NCI-H510A (cell line): ENCODE results near the gene CNGB1.
"Not testable (repeated sequence)": the region's sequence is repeated elsewhere in the genome, so short reads cannot be mapped to it uniquely, and the experiment has no call there.

Experiments
- DNase-seq: peaks from one replicate; lab custom pipeline; 2025; lab: John Stamatoyannopoulos, UW

The CNGB1 gene

GRCh38 chr16:57952909-57953308 lies 18.0 kb downstream of the CNGB1 start:
- no peak for DNase-seq

DNA sequence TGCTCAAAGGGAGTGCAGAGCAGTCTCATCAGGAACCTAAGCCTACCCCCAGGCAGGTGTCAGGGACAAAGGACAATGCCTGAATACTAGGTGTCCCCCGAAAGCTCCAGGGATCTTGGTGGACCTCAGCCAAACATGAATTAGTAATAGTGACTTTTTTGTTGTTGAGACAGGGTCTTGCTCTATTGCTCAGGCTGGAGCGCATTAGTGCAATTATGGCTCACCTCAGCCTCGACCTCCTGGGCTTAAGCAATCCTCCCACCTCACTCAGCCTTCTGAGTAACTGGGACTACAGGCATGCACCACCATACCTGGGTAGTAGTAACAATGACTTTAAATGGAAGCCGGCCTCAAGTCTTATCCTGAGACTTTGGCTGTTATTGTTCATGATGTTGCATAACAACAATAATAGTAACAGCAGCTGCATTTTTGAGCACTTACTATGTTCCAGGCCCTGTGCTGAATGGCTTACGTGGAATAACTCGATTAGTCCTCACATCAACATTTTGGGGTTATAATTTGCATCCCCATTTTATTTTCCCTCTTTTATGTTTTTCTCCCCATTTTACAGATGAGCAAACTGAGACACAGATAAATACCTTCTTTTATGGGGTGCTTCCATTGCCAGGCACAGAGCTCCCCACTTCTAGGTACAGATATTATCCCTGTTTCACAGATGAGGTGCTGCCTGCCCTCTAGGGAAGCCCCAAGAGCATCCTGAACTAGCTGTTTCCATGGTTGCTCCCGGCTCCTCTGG lies 19.5 kb downstream of the CNGB1 start:
- no peak for DNase-seq

- DNase-seq, result no peak
Observed at GRCh38 chr16:57950382-57950781, 20.5 kb downstream of the CNGB1 start.

GRCh38 chr16:57949595-57950238 lies 21.2 kb downstream of the CNGB1 start:
- DNase-seq, result no peak

GRCh38 chr16:57949013-57949412 lies 21.9 kb downstream of the CNGB1 start:
- DNase-seq, result no peak

GRCh38 chr16:57948027-57948426 lies 22.9 kb downstream of the CNGB1 start:
- no peak for DNase-seq

DNA sequence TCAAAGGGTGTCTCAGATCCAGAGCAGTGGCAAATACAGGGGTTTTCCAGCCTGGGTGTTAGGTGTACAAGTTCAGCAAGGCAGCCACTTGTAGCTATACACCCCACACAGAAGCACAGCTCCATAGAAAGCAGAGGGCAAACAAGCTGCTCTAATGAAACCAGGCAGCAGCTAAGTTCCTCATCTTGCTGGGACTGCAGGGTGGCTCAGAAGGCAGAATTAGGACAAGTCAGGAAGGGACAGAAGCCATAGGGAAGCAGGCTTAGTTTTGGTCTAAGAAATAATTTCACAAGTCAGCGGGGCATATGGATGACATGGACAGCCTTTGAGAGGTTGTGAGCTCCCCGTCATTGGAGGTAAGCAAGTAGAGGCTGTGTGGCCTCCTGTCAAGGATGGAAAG lies 23.7 kb downstream of the CNGB1 start:
- DNase-seq, result no peak

DNA sequence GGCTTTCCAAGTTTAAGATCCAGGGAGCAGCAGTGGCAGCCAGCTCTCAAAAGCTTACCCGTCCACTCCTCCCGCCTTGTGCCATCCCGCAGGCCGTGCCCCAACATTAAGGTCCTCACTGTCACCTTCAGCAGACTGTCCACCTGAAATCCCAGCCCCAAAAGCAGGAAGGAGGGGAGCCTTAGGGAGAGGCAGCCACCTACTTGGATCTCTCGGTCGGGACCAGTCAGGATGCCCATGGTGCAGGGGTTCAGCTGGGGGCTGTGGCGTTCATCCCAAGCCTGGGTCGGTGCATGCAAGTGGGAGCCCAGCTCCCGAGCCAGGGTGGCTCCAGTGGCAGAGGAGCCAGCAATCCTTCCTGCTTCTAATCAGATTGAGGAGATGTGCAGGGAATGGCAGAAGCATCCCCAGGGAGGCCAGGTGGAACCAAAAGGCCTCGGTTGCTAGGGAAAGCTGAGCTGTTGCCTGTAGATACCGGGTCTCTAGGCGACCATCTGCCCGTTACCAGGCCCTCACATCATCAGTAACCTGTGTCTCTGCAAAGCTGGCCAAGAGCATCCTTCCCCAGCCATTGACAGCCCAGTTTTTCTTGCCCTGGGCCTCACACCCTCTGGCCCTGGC lies 24.6 kb downstream of the CNGB1 start:
- no peak for DNase-seq

DNA sequence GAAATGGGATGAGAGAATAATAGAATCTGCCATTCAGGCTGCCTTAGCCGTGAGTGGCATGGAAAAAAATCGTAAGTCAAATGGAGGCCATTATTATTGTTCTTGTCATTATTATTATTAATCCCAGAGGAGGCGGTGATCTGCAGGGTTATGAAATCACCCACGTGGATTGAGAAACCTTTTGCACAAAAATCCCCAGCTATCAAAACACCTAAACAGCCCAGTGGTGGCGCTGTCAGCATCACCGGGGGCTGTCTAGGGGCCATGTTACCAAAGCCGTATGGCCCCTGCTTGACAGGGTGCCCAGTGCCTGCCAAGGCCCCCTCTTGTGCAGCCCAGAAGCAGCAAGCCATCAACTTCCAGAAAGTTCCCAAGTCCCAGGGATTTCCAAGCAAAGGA lies 25.2 kb downstream of the CNGB1 start:
- DNase-seq, result no peak

DNA sequence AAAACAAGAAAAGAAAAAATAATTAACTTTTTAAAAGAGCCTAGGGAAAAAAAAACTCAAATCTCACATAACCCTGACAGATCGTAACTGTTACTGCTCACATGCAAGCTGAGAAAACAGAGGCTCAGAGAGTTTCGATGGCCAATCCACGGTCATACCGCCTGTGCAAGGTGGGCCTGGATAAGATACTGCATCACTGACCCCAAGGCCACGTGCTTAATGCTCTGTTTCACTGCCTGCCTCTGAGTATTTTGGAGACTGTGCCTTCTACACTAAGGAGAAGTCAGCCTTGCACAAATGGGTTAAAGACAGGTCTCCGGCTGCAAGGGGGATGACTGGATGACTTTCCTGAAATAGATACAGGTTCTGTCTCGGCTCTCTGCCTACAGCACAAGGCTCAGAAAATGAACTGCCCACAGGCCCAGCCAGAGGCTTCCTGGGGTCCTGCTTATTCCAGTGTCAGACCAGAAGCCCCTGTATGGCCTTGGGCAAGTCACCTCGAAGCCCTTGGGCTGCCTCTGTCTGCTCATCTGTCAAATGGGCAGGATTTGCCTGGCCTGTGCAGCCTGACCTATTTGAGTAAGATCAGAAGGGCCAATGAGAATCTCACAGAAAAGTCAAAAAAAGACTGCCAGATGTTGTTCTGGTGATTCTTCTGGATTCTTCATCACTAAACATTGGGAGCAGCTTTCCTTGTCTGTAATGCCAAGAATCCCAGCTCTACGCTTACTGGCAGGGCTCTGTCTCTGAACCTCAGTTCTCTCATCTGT lies 25.8 kb downstream of the CNGB1 start:
- DNase-seq, result no peak

- not testable (repeated sequence) for DNase-seq
Observed at GRCh38 chr16:57943381-57943780, 27.5 kb downstream of the CNGB1 start.

DNA sequence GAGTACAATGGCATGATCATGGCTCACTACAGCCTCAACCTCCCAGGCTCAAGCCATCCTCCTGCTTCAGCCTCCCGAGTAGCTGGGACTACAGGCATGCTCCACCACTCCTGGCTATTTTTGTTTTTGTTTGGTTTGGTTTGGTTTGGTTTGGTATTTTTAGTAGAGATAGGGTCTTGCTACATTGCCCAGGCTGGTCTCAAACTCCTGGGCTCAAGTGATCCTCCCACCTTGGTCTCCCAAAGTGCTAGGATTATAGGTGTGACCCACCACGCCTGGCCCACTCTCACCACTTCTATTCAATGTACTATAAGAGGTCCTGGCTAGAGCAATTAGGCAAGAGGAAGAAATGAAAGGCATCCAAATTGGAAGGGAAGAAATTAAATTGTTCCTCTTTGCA lies 29.0 kb downstream of the CNGB1 start:
- DNase-seq, result not testable (repeated sequence)

DNA sequence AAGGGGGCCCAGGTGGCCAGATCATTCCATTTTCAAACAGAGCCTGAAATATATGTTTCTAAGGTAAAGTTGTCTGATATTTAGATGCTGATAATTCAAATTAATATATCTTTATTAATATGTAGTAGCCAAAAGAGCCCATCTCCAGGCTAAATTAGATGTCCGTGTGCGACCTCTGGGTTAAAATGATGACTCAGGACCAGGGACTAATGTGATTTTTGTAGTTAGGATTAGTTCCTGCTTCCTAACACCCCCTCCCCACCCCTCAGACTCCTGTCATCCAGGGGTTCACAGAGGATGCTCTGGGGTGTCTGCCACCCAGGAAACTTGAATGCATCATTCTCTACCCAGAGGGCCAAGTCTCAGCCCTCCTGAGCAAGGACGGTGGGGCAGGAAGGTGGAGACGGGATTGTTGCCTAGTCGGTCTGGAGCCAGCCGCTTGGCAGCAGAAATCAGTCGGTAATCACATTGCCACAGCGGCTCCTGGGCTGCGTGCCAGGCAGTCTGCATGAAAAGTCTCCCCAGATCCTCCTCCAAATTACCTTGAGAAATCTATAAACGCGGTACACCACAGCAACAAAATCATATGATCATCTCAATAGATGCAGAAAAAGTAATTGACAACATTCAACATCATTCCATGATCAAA lies 29.8 kb downstream of the CNGB1 start:
- no peak for DNase-seq

GRCh38 chr16:57940382-57940966 lies 30.5 kb downstream of the CNGB1 start:
- DNase-seq, result no peak

- no peak for DNase-seq
Observed at GRCh38 chr16:57939872-57940224, 31.1 kb downstream of the CNGB1 start.

DNA sequence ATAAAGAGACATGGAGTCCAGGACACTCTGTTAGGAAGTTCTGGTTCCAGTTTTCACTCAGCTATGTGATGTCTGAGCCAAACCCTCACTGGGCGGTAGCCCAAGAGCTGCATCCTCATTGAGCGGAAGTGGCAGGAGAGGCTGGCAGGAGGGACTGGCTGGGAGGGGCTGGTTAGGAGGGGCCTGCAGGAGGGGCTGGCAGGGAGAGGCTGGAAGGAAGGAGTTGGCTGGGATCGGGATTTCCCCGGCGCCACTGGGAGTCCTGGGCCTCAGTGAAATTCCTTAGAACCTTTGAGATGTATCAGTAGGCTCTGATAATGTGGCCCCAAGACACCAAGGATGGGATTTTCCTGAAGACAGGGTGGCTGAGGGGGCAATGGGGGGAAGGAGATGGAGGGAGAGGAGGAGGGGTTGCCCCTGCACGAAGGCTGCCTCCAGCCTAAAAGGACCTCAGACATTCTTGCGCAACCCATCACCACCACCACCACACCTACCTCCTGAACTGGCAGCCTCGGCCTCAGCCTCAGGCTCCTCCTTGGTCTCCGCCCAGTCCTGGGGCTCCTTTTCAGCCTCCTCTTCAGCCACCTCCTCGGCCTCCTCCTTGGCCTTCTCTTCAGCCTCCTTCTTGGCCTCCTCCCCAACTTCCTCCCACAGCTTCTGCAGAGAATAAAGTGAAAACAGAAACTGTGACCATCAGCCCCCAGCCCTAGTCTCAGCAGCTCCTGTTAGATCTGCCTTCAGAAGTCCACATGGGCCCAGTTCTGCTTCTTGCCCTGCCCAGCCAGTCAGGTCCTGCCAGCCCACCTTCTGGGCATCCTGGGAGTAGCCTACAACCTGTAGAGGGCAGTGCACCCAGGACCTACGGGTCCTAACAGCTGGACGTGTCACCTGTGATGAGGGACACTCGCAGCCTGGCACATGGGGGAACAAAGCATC lies 31.7 kb downstream of the CNGB1 start:
- no peak for DNase-seq

DNA sequence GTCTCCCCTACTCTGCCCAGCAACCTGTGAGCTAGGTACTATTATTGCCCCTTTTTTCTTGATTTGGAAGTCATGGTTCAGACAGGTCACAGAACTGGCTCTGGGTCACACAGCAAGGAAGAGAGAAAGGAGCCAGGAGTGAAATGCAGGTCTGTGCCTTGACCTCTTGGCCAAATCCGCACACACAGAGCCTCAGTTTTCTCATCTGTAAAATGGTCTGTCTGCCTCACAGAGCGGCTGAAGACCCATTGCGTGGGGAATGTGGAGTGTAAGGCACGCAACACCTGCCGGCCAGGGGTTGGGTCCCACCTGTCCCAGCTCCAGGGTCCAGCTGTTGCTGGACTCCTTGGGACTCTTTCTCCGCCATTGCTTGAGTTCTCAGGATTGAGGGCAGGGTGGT lies 32.4 kb downstream of the CNGB1 start:
- DNase-seq, result no peak

GRCh38 chr16:57937861-57938260 lies 33.1 kb downstream of the CNGB1 start:
- no peak for DNase-seq

DNA sequence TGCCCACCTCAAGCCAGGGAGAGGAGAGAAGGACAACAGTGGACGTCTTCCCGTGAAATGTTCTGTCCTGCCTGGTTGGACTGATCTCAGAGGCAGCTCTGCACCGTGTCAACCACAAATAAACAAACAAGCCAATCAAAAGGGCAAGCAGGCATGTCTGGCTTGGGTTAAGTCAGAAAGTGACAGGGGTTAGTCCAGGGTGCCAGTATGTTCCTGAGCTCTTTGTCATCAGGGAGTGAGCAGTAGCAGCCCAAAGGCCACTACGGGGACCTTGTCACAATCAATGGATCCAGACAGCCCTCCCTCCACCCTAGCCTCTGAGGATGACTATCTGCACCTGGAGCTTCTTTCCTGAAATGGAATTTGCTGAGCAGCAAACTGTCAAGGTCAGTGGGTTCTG lies 35.0 kb downstream of the CNGB1 start:
- DNase-seq, result no peak

- no peak for DNase-seq
Observed at GRCh38 chr16:57930533-57930932, 40.4 kb downstream of the CNGB1 start.

DNA sequence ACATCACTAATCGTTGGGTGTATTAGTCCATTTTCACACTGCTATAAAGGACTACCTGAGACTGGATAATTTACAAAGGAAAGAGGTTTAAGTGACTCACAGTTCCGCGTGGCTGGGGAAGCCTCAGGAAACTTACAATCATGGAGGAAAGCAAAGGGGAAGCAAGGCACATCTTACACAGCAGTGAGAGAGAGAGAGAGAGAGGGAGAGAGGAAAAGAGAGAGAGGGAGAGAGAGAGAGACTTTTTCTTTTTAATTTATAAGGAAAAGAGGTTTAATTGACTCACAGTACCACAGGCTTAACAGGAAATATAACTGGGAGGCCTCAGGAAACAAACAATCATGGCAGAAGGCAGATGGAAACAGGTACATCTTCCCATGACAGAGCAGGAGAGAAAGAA lies 41.7 kb downstream of the CNGB1 start:
- no peak for DNase-seq
